Mesothelial cell of epicardium (in vitro differentiated cells): ENCODE data around the gene FOXF2. TPM values are rescaled to one million over a fixed set of nuclear protein-coding genes. Genes with fewer than 3 reads are reported as not detected.
"Not testable (repeated sequence)": the region's sequence is repeated elsewhere in the genome, so short reads cannot be mapped to it uniquely, and the experiment has no call there.

Source experiments
- DNase-seq, 2 experiments: peaks; one replicate each; pipeline ENCODE4 v3.0.0; 2021; ENCODE audit warnings: low spot score in 2 of 2; ENCODE audit not compliant: unreplicated experiment in 2 of 2
- H3K27ac Mint-ChIP-seq: 2 replicates; pipeline ENCODE4 v1.8.0; 2021; ENCODE audit warnings: mixed read lengths
- H3K27me3 Mint-ChIP-seq: 2 replicates; pipeline ENCODE4 v1.8.0; 2021; ENCODE audit warnings: low read depth, mixed read lengths
- H3K36me3 Mint-ChIP-seq: 2 replicates; pipeline ENCODE4 v1.8.0; 2021; ENCODE audit warnings: mixed read lengths
- H3K4me1 Mint-ChIP-seq: 2 replicates; pipeline ENCODE4 v1.8.0; 2021; ENCODE audit warnings: mixed read lengths
- H3K4me3 Mint-ChIP-seq: 2 replicates; pipeline ENCODE4 v1.8.0; 2021; ENCODE audit warnings: mild to moderate bottlenecking, moderate library complexity, mixed read lengths
- H3K9me3 Mint-ChIP-seq: 2 replicates; pipeline ENCODE4 v1.8.0; 2021; ENCODE audit warnings: mixed read lengths
- total RNA-seq: library from RNA; stranded (reverse); gene quantifications from 3 replicates; pipeline ENCODE4 v1.2.1, GENCODE V29; 2021
- TF ChIP-seq, protein P1 (sequence below): fragments of 200-600 bp; sonication (generic); IDR thresholded peaks from one replicate; pipeline ENCODE4 v1.5.0; 2021; ENCODE audit warnings: antibody characterized with exemption; ENCODE audit not compliant: unreplicated experiment

FOXF2 gene
- total RNA-seq, 1 donor from 2014 or later: 0.13 TPM

DNA sequence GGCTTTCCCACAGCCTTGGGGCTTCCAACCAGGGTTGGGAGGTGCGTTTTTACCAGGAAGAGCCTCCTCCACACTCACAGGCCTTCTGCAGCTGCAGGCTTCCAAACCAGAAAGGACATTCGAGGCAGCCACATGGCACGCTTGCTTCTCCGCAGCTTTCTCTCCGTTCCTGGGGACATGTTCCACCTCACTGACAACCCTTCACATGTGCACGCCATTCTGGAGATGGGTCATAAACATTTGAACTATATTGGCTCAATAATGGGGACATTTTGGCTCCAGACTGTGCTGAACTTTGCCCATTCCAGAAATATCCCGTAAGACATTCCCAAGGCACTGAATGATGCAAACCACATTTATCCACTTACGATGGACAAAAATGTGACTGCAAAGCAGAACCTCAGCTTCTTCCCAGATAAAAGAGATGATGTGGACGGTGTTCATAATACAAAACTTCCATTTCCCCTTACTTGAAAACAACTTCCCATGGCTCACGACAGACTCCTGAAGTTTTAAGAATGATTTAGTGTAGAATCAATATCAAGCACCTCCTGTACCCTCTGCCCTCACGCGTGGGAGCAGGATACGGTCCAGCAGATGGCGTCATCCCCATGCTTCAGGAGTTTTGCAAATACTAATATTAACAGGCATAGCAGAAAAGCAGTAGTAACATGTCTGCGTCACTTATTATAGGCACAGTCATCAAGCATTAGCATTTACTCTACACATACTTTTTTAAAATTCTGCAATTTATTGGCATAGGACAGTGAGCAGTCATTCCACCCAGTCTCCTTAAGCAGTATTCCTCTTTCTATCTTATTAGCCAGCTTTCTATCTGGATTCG lies 25.4 kb upstream of the FOXF2 start:
- no peak overlapping the region for H3K4me3 Mint-ChIP-seq
- TF ChIP-seq, protein P1, sequence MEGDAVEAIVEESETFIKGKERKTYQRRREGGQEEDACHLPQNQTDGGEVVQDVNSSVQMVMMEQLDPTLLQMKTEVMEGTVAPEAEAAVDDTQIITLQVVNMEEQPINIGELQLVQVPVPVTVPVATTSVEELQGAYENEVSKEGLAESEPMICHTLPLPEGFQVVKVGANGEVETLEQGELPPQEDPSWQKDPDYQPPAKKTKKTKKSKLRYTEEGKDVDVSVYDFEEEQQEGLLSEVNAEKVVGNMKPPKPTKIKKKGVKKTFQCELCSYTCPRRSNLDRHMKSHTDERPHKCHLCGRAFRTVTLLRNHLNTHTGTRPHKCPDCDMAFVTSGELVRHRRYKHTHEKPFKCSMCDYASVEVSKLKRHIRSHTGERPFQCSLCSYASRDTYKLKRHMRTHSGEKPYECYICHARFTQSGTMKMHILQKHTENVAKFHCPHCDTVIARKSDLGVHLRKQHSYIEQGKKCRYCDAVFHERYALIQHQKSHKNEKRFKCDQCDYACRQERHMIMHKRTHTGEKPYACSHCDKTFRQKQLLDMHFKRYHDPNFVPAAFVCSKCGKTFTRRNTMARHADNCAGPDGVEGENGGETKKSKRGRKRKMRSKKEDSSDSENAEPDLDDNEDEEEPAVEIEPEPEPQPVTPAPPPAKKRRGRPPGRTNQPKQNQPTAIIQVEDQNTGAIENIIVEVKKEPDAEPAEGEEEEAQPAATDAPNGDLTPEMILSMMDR: no peak
- no peak for DNase-seq
- H3K4me1 Mint-ChIP-seq: peaks cover 2% of the 10 kb centered on the region
- H3K27me3 Mint-ChIP-seq: peaks cover 78% of the 10 kb centered on the region
- H3K27ac Mint-ChIP-seq: no peak overlapping the region
- H3K36me3 Mint-ChIP-seq: no peaks in the 10 kb centered on the region
- no peaks in the 10 kb centered on the region for H3K9me3 Mint-ChIP-seq

DNA sequence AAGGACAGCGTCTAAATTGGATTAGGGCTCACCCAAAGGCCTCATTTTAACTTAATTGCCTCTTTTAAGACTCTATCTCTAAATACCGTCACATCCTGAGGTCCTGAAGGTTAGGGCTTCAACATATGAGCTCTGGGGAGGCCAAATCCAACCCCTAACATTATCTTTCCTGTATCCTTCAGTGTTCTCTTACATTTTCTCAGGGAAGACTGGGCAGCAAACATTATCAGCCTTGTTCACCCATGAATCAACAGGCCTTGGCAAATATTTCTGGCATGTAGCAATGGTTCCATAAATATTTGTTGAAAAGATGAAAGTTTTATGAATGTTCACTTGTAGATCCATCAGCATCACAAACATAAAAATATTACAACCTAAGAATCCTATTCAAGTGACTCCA lies 24.6 kb upstream of the FOXF2 start:
- DNase-seq: no peak
- Mint-ChIP-seq H3K27ac (no peak overlapping the region), H3K9me3 (peaks cover 6% of the 10 kb centered on the region), H3K36me3 (no peaks in the 10 kb centered on the region), H3K4me3 (no peak overlapping the region), H3K4me1 (peaks cover 2% of the 10 kb centered on the region), H3K27me3 (peaks cover 78% of the 10 kb centered on the region)
- TF ChIP-seq, protein P1: no peak

GRCh38 chr6:1365686-1366085 lies 23.7 kb upstream of the FOXF2 start:
- H3K27me3 Mint-ChIP-seq: peaks cover 81% of the 10 kb centered on the region
- TF ChIP-seq, protein P1: no peak
- peaks cover 12% of the 10 kb centered on the region for H3K9me3 Mint-ChIP-seq
- H3K4me3 Mint-ChIP-seq: no peak overlapping the region
- H3K4me1 Mint-ChIP-seq: peaks cover 2% of the 10 kb centered on the region
- no peaks in the 10 kb centered on the region for H3K36me3 Mint-ChIP-seq
- DNase-seq: no peak
- H3K27ac Mint-ChIP-seq: no peak overlapping the region

GRCh38 chr6:1367771-1368170 lies 21.6 kb upstream of the FOXF2 start:
- TF ChIP-seq, protein P1: no peak
- H3K36me3 Mint-ChIP-seq: no peaks in the 10 kb centered on the region
- peaks cover 2% of the 10 kb centered on the region for H3K4me1 Mint-ChIP-seq
- peaks cover 19% of the 10 kb centered on the region for H3K9me3 Mint-ChIP-seq
- peaks cover 87% of the 10 kb centered on the region for H3K27me3 Mint-ChIP-seq
- H3K27ac Mint-ChIP-seq: no peak overlapping the region
- H3K4me3 Mint-ChIP-seq: no peak overlapping the region
- no peak for DNase-seq

GRCh38 chr6:1368940-1369339 lies 20.4 kb upstream of the FOXF2 start:
- Mint-ChIP-seq H3K4me1 (peaks cover 2% of the 10 kb centered on the region), H3K36me3 (no peaks in the 10 kb centered on the region), H3K9me3 (peaks cover 24% of the 10 kb centered on the region), H3K27me3 (peaks cover 89% of the 10 kb centered on the region), H3K27ac (no peak overlapping the region), H3K4me3 (no peak overlapping the region)
- DNase-seq: no peak
- TF ChIP-seq, protein P1: no peak

DNA sequence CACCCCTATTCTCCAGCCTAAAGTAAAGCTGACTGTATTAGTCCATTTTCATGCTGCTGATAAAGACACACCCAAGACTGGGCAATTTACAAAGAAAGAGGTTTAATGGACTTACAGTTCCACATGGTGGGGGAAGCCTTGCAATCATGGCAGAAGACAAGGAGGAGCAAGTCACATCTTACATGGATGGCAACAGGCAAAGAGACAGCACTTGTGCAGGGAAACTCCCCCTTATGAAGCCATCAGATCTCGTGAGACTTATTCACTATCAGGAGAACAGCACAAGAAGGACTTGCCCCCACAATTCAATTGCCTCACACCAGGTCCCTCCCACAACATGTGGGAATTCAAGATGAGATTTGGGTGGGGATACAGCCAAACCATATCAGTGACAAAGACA lies 19.7 kb upstream of the FOXF2 start:
- peaks cover 89% of the 10 kb centered on the region for H3K27me3 Mint-ChIP-seq
- not testable (repeated sequence) for H3K4me3 Mint-ChIP-seq, H3K36me3 Mint-ChIP-seq, DNase-seq, H3K4me1 Mint-ChIP-seq, H3K27ac Mint-ChIP-seq
- peaks cover 24% of the 10 kb centered on the region for H3K9me3 Mint-ChIP-seq
